Mesenchymal stem cell (in vitro differentiated cells and primary cell): ENCODE results near the gene TMEM184A.
"Not testable (repeated sequence)": the region's sequence is repeated elsewhere in the genome, so short reads cannot be mapped to it uniquely, and the experiment has no call there.

ENCODE experiments used
- DNase-seq: peaks from one replicate; pipeline ENCODE4 v3.0.0-alpha.2; 2013
- H2AFZ ChIP-seq: one replicate; pipeline ENCODE4 v1.6.1; 2013; ENCODE audit warnings: low read depth, mild to moderate bottlenecking, control low read depth, inconsistent platforms, low read length, moderate library complexity
- H2AK5ac ChIP-seq: 2 replicates; pipeline ENCODE4 v1.6.1; 2013; ENCODE audit warnings: low read length, moderate library complexity, mild to moderate bottlenecking, inconsistent platforms; ENCODE audit not compliant: severe bottlenecking
- H2BK120ac ChIP-seq: one replicate; pipeline ENCODE4 v1.6.1; 2013; ENCODE audit warnings: low read depth, mild to moderate bottlenecking, inconsistent platforms, low read length, moderate library complexity
- H2BK12ac ChIP-seq, 2 experiments: one replicate each; pipeline ENCODE4 v1.6.1; 2013; ENCODE audit warnings: inconsistent platforms in 2 of 2, low read length in 2 of 2, mild to moderate bottlenecking in 2 of 2, moderate library complexity in 2 of 2, control low read depth in 1 of 2
- H2BK15ac ChIP-seq: one replicate; pipeline ENCODE4 v1.6.1; 2013; ENCODE audit warnings: mild to moderate bottlenecking, low read depth, inconsistent platforms; ENCODE audit not compliant: poor library complexity, severe bottlenecking
- H2BK5ac ChIP-seq: 2 replicates; pipeline ENCODE4 v1.6.1; 2013; ENCODE audit warnings: low read depth, mild to moderate bottlenecking, low read length, control low read depth, inconsistent platforms; ENCODE audit not compliant: poor library complexity, severe bottlenecking
- H3K14ac ChIP-seq, 2 experiments: one replicate each; pipeline ENCODE4 v1.6.1; 2013; ENCODE audit warnings: inconsistent platforms in 2 of 2, low read length in 2 of 2, control low read depth in 1 of 2, mild to moderate bottlenecking in 1 of 2, moderate library complexity in 1 of 2
- H3K18ac ChIP-seq, 2 experiments: one replicate each; pipeline ENCODE4 v1.6.1; 2013; ENCODE audit warnings: inconsistent platforms in 2 of 2, low read length in 2 of 2, control low read depth in 1 of 2, low read depth in 1 of 2, mild to moderate bottlenecking in 1 of 2
- H3K23ac ChIP-seq, 2 experiments: one replicate each; pipeline ENCODE4 v1.6.1; 2013; ENCODE audit warnings: inconsistent platforms in 2 of 2, low read length in 2 of 2, mild to moderate bottlenecking in 2 of 2, moderate library complexity in 2 of 2, control low read depth in 1 of 2
- H3K27ac ChIP-seq: 2 replicates; pipeline ENCODE4 v1.5.1; 2013; ENCODE audit warnings: mild to moderate bottlenecking, moderate library complexity, low read length, control low read depth, inconsistent platforms; ENCODE audit not compliant: poor library complexity, severe bottlenecking
- H3K27me3 ChIP-seq, 2 experiments: 2 replicates each; pipeline versions ENCODE4 v1.6.1 to v1.7.0; 2013; ENCODE audit warnings: low read length in 2 of 2, mild to moderate bottlenecking in 2 of 2, moderate library complexity in 2 of 2, control low read depth in 1 of 2, inconsistent platforms in 1 of 2; ENCODE audit not compliant: control insufficient read depth in 1 of 2, insufficient read depth in 1 of 2
- H3K36me3 ChIP-seq, 2 experiments: 2 replicates each; pipeline versions ENCODE4 v1.6.1 to v1.7.0; 2013; ENCODE audit warnings: low read length in 2 of 2, control low read depth in 1 of 2, inconsistent platforms in 1 of 2, low read depth in 1 of 2, mild to moderate bottlenecking in 1 of 2; ENCODE audit not compliant: insufficient read depth in 2 of 2, control insufficient read depth in 1 of 2
- H3K4ac ChIP-seq, 2 experiments: one replicate each; pipeline ENCODE4 v1.6.1; 2013; ENCODE audit warnings: inconsistent platforms in 2 of 2, low read length in 2 of 2, mild to moderate bottlenecking in 2 of 2, moderate library complexity in 2 of 2, control low read depth in 1 of 2, low read depth in 1 of 2
- H3K4me1 ChIP-seq: 2 replicates; pipeline ENCODE4 v1.6.1; 2013; ENCODE audit warnings: low read depth, low read length, control low read depth; ENCODE audit not compliant: control insufficient read depth, insufficient read depth
- H3K4me2 ChIP-seq: 2 replicates; pipeline ENCODE4 v1.6.1; 2013; ENCODE audit warnings: low read length, mild to moderate bottlenecking, inconsistent platforms; ENCODE audit not compliant: poor library complexity, severe bottlenecking
- H3K4me3 ChIP-seq, 2 experiments: 2 replicates each; pipeline versions ENCODE4 v1.5.1 to v1.7.0; 2013; ENCODE audit warnings: low read length in 2 of 2, mild to moderate bottlenecking in 2 of 2, control low read depth in 1 of 2, low read depth in 1 of 2; ENCODE audit not compliant: insufficient read depth in 1 of 2
- H3K79me1 ChIP-seq: replicated peaks from 2 replicates; pipeline ENCODE4 v1.6.1; 2013; ENCODE audit warnings: mild to moderate bottlenecking, control low read depth, low read length, inconsistent platforms; ENCODE audit not compliant: poor library complexity, severe bottlenecking
- H3K9ac ChIP-seq: 2 replicates; pipeline ENCODE4 v1.7.0; 2013; ENCODE audit warnings: mild to moderate bottlenecking, low read length, moderate library complexity
- H3K9me3 ChIP-seq: 2 replicates; pipeline ENCODE4 v1.7.0; 2013; ENCODE audit warnings: mild to moderate bottlenecking, low read length; ENCODE audit not compliant: control insufficient read depth
- H4K8ac ChIP-seq: one replicate; pipeline ENCODE4 v1.6.1; 2013; ENCODE audit warnings: inconsistent platforms, mild to moderate bottlenecking, low read length, moderate library complexity
- H4K91ac ChIP-seq: one replicate; pipeline ENCODE4 v1.6.1; 2013; ENCODE audit warnings: mild to moderate bottlenecking, low read length, inconsistent platforms
- WGBS: methylation state at CpG from one replicate; pipeline ENCODE4 v1.1.7; 2013; ENCODE audit warnings: mixed read lengths; 5-methylcytosine and 5-hydroxymethylcytosine counted together

Gene TMEM184A

DNA sequence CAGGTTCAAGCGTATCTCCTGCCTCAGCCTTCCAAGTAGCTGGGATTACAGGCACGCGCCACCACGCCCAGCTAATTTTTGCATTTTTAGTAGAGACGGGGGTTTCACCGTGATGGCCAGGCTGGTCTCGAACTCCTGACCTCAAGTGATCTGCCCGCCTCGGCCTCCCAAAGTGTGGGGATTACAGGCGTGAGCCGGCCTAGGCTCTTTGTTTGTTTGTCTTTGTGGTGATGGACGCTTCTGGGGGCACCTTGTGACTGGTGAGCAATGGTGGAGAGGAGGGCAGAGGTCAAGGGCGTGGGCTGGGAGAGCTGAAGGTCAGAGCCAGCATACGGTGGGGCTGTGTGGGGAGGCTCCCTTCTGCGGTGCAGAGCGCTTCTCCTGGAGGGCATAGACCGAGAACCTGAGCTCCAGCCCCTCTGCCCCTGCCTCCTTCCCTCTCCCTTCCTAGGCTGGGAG lies 40.5 kb downstream of the TMEM184A start:
- not testable (repeated sequence) for H4K91ac ChIP-seq, H3K9me3 ChIP-seq, H4K8ac ChIP-seq, H3K23ac ChIP-seq, H2BK120ac ChIP-seq, DNase-seq, H3K4me3 ChIP-seq, H3K79me1 ChIP-seq, H3K36me3 ChIP-seq, H2BK5ac ChIP-seq, H3K18ac ChIP-seq, H3K27ac ChIP-seq, H3K9ac ChIP-seq, H3K4me2 ChIP-seq, H2BK15ac ChIP-seq, H3K4ac ChIP-seq, H3K27me3 ChIP-seq
- peaks cover 32% of the 10 kb centered on the region for H3K4me1 ChIP-seq
- 86% methylated on average over 15 of the region's 17 CpGs for WGBS
- peak overlapping the region in 1 of 2 experiments; percentile 64 for H3K14ac ChIP-seq
- H2BK12ac ChIP-seq, result peak overlapping the region in 1 of 2 experiments; percentile 12
- H2AK5ac ChIP-seq, result peak overlapping the region; percentile 45
- peak overlapping the region; percentile 43 for H2AFZ ChIP-seq

DNA sequence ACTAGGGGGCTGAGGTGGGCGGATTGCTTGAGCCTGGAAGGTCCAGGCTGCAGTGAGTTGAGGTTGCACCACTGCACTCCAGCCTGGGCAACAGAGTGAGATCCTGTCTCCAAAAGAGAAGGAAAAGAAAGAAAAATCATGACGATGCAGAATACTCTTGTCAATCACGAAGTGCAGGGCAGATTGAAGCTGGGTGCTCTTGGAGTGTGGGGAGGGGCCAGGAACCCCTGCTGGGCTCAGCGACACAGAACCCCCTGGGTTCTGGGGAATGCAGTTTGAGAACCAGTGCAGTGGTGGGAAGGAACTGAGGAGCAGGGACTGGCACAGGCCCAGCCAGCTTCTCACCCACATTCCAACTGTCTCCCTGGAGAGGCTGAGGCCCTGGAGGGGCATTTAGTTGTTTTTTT lies 41.0 kb downstream of the TMEM184A start:
- Histone ChIP-seq H2BK5ac (no peak overlapping the region), H3K9me3 (peaks cover 7% of the 10 kb centered on the region), H3K4me1 (peaks cover 29% of the 10 kb centered on the region), H3K9ac (no peak overlapping the region), H3K79me1 (no peaks in the 10 kb centered on the region), H3K4ac (no peak overlapping the region), H3K36me3 (no peaks in the 10 kb centered on the region), H3K18ac (no peak overlapping the region), H3K4me3 (no peak overlapping the region), H3K27ac (no peak overlapping the region), H4K91ac (no peak overlapping the region), H2BK12ac (no peak overlapping the region), H2AFZ (no peak overlapping the region), H2BK120ac (no peak overlapping the region), H3K14ac (no peak overlapping the region), H3K23ac (no peak overlapping the region), H3K4me2 (no peak overlapping the region), H2BK15ac (no peak overlapping the region), H2AK5ac (no peak overlapping the region), H4K8ac (peak overlapping the region; percentile 24), H3K27me3 (peaks cover 0 to 6% of the 10 kb centered on the region in 2 experiments)
- no peak for DNase-seq
- WGBS, result 90% methylated on average over 4 of the region's 4 CpGs

DNA sequence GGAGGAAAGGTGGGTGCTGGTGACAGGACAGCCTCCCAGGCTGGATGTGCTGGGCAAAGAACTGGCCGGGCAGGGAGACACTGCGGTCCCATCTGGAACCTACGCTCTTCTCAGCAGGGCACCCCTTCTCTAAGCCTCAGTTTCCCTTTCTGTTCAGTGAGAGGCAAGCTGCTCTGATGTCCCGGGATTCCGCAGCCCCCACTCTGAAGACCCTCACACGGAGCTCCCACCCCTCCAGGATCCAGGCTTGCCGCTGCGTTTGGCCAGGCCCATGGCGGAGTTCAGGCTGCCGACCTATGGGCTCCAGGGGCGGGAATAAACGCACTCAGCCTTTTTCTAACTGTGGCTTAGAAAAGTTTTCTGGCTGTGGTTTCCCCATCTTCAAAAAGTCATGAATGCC lies 41.6 kb downstream of the TMEM184A start:
- Histone ChIP-seq H3K27me3 (peaks cover 0 to 6% of the 10 kb centered on the region in 2 experiments), H3K14ac (no peak overlapping the region), H2AK5ac (no peak overlapping the region), H2BK15ac (no peak overlapping the region), H2BK120ac (no peak overlapping the region), H3K4me3 (no peak overlapping the region), H3K4ac (no peak overlapping the region), H3K4me1 (peaks cover 29% of the 10 kb centered on the region), H3K18ac (no peak overlapping the region), H3K23ac (no peak overlapping the region), H3K9me3 (peaks cover 7% of the 10 kb centered on the region), H3K79me1 (no peaks in the 10 kb centered on the region), H3K4me2 (no peak overlapping the region), H4K8ac (no peak overlapping the region), H2AFZ (no peak overlapping the region), H2BK5ac (no peak overlapping the region), H3K9ac (no peak overlapping the region), H3K27ac (no peak overlapping the region), H3K36me3 (no peaks in the 10 kb centered on the region), H2BK12ac (no peak overlapping the region), H4K91ac (no peak overlapping the region)
- WGBS, result 82% methylated on average over 12 of the region's 12 CpGs
- DNase-seq, result no peak

DNA sequence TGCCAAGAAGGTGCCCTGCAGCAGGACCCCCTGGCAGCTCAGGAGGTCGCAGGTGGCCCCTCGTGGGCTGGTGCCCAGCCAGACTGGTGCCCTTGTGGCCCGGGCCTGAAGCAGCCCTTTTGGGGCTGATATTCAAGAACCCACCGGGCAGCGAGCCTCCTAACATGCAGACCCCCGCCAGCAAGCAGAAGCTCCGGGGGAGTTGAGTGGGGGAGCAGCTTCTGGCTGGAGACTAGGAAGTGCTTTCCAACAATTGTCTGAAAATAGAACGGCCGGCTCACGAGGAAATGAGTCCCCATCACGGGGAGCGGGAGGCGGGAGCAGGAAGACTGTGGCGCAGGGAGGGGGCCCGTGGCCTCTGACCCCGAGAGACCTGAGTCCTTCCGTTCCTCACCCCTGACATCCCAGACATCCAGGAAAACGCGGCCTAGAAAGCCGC lies 42.3 kb downstream of the TMEM184A start:
- H3K27ac ChIP-seq, result peak overlapping the region; percentile 50
- no peaks in the 10 kb centered on the region for H3K79me1 ChIP-seq
- no peak overlapping the region for H2BK15ac ChIP-seq
- H2AFZ ChIP-seq, result no peak overlapping the region
- no peak overlapping the region for H3K9ac ChIP-seq
- no peak overlapping the region for H3K4me3 ChIP-seq
- 74% methylated on average over 20 of the region's 20 CpGs for WGBS
- H2BK120ac ChIP-seq, result peak overlapping the region; percentile 71
- no peak overlapping the region for H3K14ac ChIP-seq
- H3K4ac ChIP-seq, result peak overlapping the region; percentile 18 to 29
- no peak for DNase-seq
- no peaks in the 10 kb centered on the region for H3K36me3 ChIP-seq
- no peak overlapping the region for H2AK5ac ChIP-seq
- H2BK5ac ChIP-seq, result peak overlapping the region; percentile 84
- peak overlapping the region; percentile 88 for H4K8ac ChIP-seq
- H3K27me3 ChIP-seq, result peaks cover 0 to 6% of the 10 kb centered on the region in 2 experiments
- peaks cover 29% of the 10 kb centered on the region for H3K4me1 ChIP-seq
- peak overlapping the region in 1 of 2 experiments; percentile 32 for H2BK12ac ChIP-seq
- peak overlapping the region in 1 of 2 experiments; percentile 44 for H3K18ac ChIP-seq
- H3K23ac ChIP-seq, result no peak overlapping the region
- H4K91ac ChIP-seq, result peak overlapping the region; percentile 9
- H3K4me2 ChIP-seq, result peak overlapping the region; percentile 35
- peaks cover under 1% of the 10 kb centered on the region for H3K9me3 ChIP-seq
